ENCODE results near the gene C2. TPM values are rescaled to one million over a fixed set of nuclear protein-coding genes. Genes with fewer than 3 reads are reported as not detected.
"Not testable (repeated sequence)": the region's sequence is repeated elsewhere in the genome, so short reads cannot be mapped to it uniquely, and the experiment has no call there.

Gene C2
- total RNA-seq, 1 donor from 2014 or later = 282 TPM

DNA sequence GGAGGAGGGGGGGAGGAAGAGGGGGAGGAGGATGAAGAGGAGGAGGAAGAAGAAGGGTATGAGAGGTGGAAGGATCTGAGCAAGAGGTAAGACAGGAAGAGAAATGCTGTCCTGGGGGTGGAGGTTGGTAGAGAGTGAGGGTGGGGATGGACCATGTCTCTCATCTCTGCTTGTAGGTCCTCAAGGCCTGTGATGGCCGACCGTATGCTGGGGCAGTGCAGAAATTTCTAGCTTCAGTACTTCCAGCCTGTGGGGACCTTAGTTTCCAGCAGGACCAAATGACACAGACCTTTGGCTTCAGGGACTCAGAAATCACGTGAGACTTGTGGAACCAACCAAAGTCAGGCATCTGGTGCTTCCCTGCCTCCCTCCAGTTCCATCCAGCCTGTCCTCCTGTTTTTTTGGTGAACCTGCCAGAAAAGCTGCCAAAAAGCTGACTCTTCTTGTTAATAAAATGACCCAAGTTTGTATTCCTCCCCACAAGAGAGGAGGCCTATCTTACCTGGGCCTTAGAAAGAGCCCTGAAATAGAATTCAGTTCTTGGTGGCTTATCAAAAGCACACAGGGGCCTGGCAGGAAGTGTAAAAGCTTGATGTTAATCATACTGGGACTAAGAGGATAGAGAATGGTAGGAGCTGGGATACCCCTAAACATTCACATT, 51.9 kb downstream of the C2 start:
- no peaks in the 10 kb centered on the region for H3K9me3 ChIP-seq
- no peaks in the 10 kb centered on the region for H3K27me3 ChIP-seq
- H3K27ac ChIP-seq = no peak overlapping the region
- intact Hi-C loops (cut with DNase I) = no loop called here
- TF ChIP-seq, protein P1, sequence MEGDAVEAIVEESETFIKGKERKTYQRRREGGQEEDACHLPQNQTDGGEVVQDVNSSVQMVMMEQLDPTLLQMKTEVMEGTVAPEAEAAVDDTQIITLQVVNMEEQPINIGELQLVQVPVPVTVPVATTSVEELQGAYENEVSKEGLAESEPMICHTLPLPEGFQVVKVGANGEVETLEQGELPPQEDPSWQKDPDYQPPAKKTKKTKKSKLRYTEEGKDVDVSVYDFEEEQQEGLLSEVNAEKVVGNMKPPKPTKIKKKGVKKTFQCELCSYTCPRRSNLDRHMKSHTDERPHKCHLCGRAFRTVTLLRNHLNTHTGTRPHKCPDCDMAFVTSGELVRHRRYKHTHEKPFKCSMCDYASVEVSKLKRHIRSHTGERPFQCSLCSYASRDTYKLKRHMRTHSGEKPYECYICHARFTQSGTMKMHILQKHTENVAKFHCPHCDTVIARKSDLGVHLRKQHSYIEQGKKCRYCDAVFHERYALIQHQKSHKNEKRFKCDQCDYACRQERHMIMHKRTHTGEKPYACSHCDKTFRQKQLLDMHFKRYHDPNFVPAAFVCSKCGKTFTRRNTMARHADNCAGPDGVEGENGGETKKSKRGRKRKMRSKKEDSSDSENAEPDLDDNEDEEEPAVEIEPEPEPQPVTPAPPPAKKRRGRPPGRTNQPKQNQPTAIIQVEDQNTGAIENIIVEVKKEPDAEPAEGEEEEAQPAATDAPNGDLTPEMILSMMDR (IDR thresholded peaks at IDR 0.05) = no peak
- no peaks in the 10 kb centered on the region for H3K4me1 ChIP-seq
- no peak for ATAC-seq
- H3K4me3 ChIP-seq = no peak overlapping the region
- peaks cover 13% of the 10 kb centered on the region for H3K36me3 ChIP-seq
- peak; percentile 13 for DNase-seq

DNA sequence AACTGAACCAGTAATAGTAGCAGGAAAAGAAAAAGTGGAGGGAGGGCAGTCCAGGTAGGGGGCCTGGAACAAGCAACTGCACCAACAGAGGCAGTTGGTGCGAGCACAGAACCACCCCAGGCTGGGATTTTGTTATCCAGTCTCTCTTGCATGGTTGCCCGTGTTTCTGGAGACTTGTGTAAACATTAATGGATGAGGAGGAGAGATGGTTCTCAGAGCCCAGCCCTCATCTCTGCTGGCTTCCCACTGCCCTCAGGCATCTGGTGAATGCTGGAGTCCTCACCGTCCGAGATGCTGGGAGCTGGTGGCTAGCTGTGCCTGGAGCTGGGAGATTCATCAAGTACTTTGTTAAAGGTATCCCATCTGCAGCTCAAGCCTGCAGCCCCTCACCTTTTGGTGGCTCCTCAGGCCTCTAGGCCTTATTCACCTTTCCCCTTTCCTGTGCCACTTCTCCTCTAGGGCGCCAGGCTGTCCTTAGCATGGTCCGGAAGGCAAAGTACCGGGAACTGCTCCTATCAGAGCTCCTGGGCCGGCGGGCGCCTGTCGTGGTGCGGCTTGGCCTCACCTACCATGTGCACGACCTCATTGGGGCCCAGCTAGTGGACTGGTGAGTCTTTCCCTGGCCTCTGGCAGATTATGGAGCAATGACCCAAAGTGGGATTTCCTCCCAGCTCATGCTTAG, 52.8 kb downstream of the C2 start:
- H3K27ac ChIP-seq = not testable (repeated sequence)
- peak; percentile 31 for DNase-seq

DNA sequence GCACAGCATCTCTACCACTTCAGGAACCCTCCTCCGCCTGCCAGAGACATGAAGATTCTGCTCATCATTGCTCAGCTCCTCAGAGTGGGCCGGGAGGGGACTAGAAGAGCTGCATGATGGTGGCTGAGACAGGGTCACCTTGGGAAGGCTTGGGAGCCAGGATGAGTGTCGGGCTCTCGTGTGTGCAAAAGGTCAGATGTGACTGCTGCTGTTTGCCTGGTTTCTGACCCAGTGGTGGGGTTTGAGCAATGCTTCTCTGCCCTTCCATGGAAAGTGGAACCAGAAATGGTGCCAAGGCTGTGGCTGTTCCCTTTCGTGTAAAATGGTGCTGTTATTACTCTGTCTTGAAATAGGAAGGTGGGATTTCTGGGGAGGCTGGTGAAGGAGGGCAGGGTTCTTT, 53.5 kb downstream of the C2 start:
- peaks cover 13% of the 10 kb centered on the region for H3K36me3 ChIP-seq
- H3K4me3 ChIP-seq; H3K27ac ChIP-seq; intact Hi-C loops (cut with DNase I); H3K4me1 ChIP-seq; ATAC-seq; H3K9me3 ChIP-seq; H3K27me3 ChIP-seq; DNase-seq: not testable (repeated sequence)

More for the DNA sequence above, 52.8 kb downstream of the C2 start:
- peaks cover 13% of the 10 kb centered on the region for H3K36me3 ChIP-seq
- ATAC-seq; H3K4me3 ChIP-seq; H3K27me3 ChIP-seq; intact Hi-C loops (cut with DNase I); H3K4me1 ChIP-seq; H3K9me3 ChIP-seq: not testable (repeated sequence)

DNA sequence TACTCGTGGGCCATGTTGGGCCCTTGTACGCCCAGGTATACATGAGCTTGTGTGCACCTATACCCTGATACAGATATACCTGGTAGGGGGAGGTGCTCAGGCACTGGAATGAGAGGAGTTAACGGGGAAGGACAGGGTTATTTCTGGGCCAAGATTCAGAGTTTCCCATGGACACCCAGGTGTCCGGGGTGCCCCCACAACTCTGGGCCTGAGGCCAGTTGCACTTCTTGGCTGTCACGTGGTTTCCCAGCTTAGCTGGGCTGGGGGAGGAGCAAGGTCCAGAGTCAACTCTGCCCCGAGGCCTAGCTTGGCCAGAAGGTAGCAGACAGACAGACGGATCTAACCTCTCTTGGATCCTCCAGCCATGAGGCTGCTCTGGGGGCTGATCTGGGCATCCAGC, 54.2 kb downstream of the C2 start, which contains the start of gene C4A:
C4A (plus strand) TSS at position 314 of the 400 bp plus-strand sequence; CDS start at position 365, 51 bp downstream.
- H3K9me3 ChIP-seq; H3K27ac ChIP-seq; H3K4me1 ChIP-seq; H3K4me3 ChIP-seq; H3K27me3 ChIP-seq; intact Hi-C loops (cut with DNase I); DNase-seq: not testable (repeated sequence)
- peak; percentile 81 for ATAC-seq
- H3K36me3 ChIP-seq = peaks cover 13% of the 10 kb centered on the region

DNA sequence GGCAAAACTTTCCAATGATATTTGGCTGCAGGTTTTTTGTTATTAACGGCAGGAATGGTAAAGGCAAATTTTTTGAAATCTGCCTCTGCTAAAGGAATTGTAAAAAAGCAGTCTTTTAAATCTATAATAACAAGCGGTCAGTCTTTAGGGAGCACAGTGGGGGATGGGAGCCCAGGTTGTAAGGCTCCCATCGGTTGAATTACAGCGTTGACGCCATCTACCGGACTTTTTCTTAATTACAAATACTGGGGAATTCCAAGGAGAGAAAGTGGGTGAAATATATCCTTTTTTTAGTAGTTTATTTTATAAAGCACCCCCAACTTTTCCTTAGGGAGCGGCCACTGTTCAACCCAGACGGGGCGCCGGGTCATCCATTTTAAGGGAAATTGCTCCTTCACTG, 61.8 kb downstream of the C2 start:
- H3K36me3 ChIP-seq; H3K4me1 ChIP-seq; H3K27ac ChIP-seq; intact Hi-C loops (cut with DNase I); H3K4me3 ChIP-seq; H3K27me3 ChIP-seq; H3K9me3 ChIP-seq; DNase-seq: not testable (repeated sequence)
- peak; percentile 60 for ATAC-seq

DNA sequence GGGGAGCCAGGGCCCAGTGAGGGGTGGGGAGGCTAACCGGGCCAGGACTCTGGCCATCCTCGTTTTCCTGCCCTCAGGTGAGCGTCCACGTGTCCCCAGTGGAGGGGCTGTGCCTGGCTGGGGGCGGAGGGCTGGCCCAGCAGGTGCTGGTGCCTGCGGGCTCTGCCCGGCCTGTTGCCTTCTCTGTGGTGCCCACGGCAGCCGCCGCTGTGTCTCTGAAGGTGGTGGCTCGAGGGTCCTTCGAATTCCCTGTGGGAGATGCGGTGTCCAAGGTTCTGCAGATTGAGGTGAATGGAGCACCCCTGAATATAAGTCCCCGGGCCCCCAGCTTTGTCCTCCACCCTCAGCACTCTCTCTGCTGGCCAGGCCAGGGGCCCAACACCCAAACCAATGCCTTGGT, 66.9 kb downstream of the C2 start:
- DNase-seq = peak; percentile 45
- not testable (repeated sequence) for ATAC-seq

More for the DNA sequence above, 66.9 kb downstream of the C2 start:
- H3K9me3 ChIP-seq; H3K36me3 ChIP-seq; H3K27ac ChIP-seq; H3K27me3 ChIP-seq; H3K4me1 ChIP-seq; intact Hi-C loops (cut with DNase I); H3K4me3 ChIP-seq: not testable (repeated sequence)

Small RNA genes within 50 kb of the gene (microRNA-seq; reads per million reads assigned to microRNA genes)
- gene MIR1236 (ENCODE audit: borderline microRNAs expressed) = not detected

Other genes starting within 250 kb of the C2 start
- gene LY6G5C, start 246.7 kb upstream of the C2 start, total RNA-seq = 3.4 TPM
- 55.8 TPM for gene ABHD16A, start 224.4 kb upstream of the C2 start, total RNA-seq
- not detected for gene LY6G6F, start 220.9 kb upstream of the C2 start, total RNA-seq
- not detected for gene LY6G6D, start 212.4 kb upstream of the C2 start, total RNA-seq
- gene LY6G6C, start 206.0 kb upstream of the C2 start, total RNA-seq = not detected
- gene MPIG6B, start 204.3 kb upstream of the C2 start, total RNA-seq = 1.1 TPM
- 71.2 TPM for gene DDAH2, start 198.4 kb upstream of the C2 start, total RNA-seq
- 286 TPM for gene CLIC1, start 191.2 kb upstream of the C2 start, total RNA-seq
- 11.2 TPM for gene MSH5, start 187.7 kb upstream of the C2 start, total RNA-seq
- gene SAPCD1, start 165.1 kb upstream of the C2 start, total RNA-seq = 2.6 TPM
- gene VWA7, start 150.4 kb upstream of the C2 start, total RNA-seq = 3.4 TPM
- 53.0 TPM for gene VARS1, start 132.0 kb upstream of the C2 start, total RNA-seq
- gene LSM2, start 120.8 kb upstream of the C2 start, total RNA-seq = 30.8 TPM
- gene HSPA1L, start 112.4 kb upstream of the C2 start, total RNA-seq = 2.0 TPM
- gene HSPA1A, start 112.2 kb upstream of the C2 start, total RNA-seq = 150 TPM
- 112 TPM for gene HSPA1B, start 100.0 kb upstream of the C2 start, total RNA-seq
- gene NEU1, start 64.9 kb upstream of the C2 start, total RNA-seq = 81.0 TPM
- 23.1 TPM for gene SLC44A4, start 48.7 kb upstream of the C2 start, total RNA-seq
- 36.0 TPM for gene EHMT2, start 30.0 kb upstream of the C2 start, total RNA-seq
- 3.5 TPM for gene ZBTB12, start 25.6 kb upstream of the C2 start, total RNA-seq
- gene CFB, start 18.4 kb downstream of the C2 start, total RNA-seq = 74.9 TPM
- gene NELFE, start 31.3 kb downstream of the C2 start, total RNA-seq = 43.9 TPM
- gene SKIC2, start 31.5 kb downstream of the C2 start, total RNA-seq = 58.8 TPM
- 20.5 TPM for gene DXO, start 44.4 kb downstream of the C2 start, total RNA-seq
- gene C4A, start 54.3 kb downstream of the C2 start, total RNA-seq = 200 TPM
- gene C4B, start 87.1 kb downstream of the C2 start, total RNA-seq = 166 TPM
- gene CYP21A2, start 110.7 kb downstream of the C2 start, total RNA-seq = 0.61 TPM
- gene TNXB, start 181.6 kb downstream of the C2 start, total RNA-seq = 162 TPM
- gene ATF6B, start 200.5 kb downstream of the C2 start, total RNA-seq = 78.1 TPM
- gene FKBPL, start 202.6 kb downstream of the C2 start, total RNA-seq = 4.3 TPM
- gene PRRT1, start 224.2 kb downstream of the C2 start, total RNA-seq = 1.4 TPM
- 19.2 TPM for gene PPT2, start 226.4 kb downstream of the C2 start, total RNA-seq
- gene EGFL8, start 236.9 kb downstream of the C2 start, total RNA-seq = 14.5 TPM
- gene AGPAT1, start 248.4 kb downstream of the C2 start, total RNA-seq = 53.0 TPM